HG03108 (cell line): ENCODE results near the gene TBX6.
"Not testable (repeated sequence)": the region's sequence is repeated elsewhere in the genome, so short reads cannot be mapped to it uniquely, and the experiment has no call there.

Source experiments
- ATAC-seq: cut with Tn5 transposase; IDR thresholded peaks from one replicate; pipeline ENCODE4 v1.9.1; 2021; ENCODE audit warnings: moderate library complexity; ENCODE audit not compliant: unreplicated experiment

The TBX6 gene

GRCh38 chr16:30066761-30067583 lies 24.8 kb downstream of the TBX6 start:
- ATAC-seq: no peak

DNA sequence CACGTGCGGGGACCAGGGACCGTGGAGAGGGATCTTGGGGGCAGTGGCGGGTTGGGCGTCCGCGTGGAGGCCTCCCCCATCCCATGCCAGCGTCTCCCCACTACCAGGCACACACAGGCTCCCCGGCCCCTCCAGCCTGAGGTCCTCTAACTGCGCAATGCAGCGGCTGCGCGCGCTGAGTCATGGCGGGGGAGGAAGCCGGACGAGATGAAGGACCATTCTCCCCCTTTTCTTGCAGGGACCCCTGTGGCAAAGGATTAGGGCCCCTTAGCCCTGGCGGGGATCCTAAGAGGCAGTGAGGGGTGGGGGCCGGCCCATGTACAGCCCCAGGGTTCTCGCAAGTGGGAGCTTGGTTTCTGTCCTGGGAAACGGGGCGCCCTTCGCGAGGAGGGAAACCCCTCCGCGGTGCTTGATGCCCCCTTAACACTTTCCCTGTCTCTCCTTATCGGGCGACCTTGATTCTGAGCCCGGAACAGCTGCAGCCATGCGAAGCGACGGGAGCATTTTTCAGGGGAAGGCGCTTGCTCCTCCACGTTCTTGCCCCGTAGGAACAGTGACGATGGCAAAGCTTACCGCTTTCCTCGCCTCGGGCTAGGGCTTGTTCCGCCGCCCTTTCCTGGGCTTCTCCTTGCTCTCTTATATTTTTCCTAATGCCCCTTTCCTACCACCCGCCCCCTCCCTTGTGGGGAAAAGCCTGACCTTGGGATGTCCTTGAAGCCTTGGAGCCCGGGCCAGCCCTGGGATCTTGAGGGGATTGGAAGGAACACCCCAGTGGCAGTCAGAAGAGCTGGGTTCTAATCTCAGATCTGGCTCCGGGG lies 25.6 kb downstream of the TBX6 start:
- ATAC-seq: no peak

GRCh38 chr16:30065102-30065942 lies 26.4 kb downstream of the TBX6 start, which contains the start of gene ALDOA:
Gene ALDOA, plus strand, starts transcription at chr16:30065760. Its CDS starts 1,138 bp downstream, at chr16:30066898.
- peak; percentile 74 for ATAC-seq

DNA sequence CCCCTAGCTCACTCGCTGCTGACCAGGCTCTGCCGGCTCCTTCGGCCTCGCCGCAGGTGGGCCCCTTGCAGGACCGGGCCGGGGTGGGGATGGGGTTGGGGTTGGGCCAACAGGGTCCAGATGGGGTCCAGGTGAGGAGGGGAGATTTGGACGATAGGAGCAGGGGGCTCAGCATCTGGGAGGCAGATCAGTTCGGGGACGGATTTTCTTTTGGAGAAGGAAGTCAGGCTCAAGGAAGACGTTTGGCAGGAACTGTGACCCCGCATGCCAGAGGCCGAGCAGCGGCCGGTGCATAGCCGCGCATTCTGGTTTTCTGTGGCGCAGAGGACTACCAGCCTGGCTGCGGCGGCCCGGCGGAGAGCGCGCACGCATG lies 27.0 kb downstream of the TBX6 start:
- no peak for ATAC-seq

GRCh38 chr16:30063893-30064728 lies 27.6 kb downstream of the TBX6 start:
- peak; percentile 36 for ATAC-seq

- ATAC-seq: no peak
Observed at GRCh38 chr16:30063278-30063892, 28.3 kb downstream of the TBX6 start.

DNA sequence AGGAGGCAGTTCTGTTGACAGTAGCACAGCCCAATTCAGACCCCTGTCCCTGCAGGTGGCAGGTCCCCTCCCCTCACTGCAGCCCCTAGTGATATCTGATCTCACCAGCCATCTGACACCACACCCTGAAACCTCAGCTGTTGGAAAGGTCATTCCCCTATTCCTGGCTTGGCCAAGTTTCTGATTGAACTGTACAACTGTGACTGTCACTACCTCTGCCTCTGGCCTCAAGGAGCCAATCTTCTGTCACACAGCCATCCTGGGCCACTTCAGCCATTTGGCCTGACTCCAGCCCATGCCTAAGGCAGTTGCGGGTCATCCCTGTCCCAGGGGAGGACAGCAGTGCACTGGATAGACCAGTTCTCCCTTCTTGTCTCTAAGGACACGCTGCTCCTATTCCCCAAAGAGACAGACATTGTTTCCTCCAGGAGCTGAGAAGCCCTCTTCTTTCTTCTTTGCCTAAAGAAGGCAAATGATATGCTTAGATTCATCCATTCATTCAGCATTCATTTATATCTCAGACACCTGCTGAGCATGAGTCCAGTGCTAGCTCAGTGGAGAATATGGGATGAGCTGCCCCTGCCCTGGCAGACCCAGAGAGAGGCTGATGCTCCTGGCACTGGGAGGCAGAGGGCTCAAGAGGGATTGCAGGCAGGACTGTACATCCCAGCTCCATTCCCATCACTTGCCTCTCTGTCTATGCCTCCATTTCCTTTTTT lies 30.7 kb downstream of the TBX6 start:
- no peak for ATAC-seq

GRCh38 chr16:30060346-30060745 lies 31.4 kb downstream of the TBX6 start:
- no peak for ATAC-seq

DNA sequence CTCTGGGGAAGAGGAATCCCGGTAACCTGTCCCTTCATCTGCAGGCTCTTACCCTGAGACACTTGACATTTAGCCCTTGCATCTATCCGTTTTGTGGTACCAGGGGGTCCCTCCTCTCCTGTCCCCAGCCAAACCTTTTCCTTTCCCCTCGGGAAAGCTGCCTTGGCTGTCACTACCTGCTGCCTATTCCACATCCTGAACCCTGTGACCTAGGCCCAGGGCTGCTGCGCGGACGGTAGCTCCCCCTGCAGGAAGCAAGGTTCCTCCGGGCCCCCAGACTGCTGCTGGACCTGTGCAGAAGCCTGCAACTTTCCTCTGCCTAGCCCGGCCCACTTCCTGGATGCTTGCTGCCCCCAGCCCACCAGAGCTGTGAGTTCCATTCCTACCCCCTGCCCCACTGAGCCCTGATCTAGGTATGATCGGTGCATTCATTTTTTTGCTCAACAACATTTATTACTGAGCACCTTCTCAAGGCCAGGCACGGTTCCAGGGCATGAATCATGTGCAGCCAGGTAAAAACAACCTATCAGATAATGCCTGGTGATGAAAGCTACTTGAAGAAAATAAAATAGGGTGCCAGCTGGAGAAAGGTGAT lies 36.7 kb downstream of the TBX6 start:
- no peak for ATAC-seq

DNA sequence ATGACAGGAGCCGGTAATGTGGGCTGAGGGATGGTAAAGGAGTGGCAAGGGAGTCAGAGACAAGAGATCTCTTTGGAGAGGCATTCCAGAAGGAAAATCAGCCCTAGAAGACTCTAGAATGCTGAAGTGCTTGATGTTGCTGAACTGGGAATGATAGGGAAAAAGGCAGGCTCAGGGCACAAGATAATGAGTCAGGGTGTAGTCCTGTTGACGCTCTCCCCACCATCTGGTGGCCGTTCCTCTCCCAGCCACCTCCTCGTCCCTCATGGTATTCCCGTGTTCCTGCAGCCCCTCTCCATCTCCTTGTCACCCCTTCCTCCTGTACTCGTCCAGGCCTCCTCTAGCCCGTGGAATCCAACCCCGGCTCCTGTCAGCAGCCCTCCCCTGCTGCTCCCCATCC lies 37.3 kb downstream of the TBX6 start:
- no peak for ATAC-seq

- ATAC-seq: peak; percentile 9
Observed at GRCh38 chr16:30053376-30054015, 38.2 kb downstream of the TBX6 start.

DNA sequence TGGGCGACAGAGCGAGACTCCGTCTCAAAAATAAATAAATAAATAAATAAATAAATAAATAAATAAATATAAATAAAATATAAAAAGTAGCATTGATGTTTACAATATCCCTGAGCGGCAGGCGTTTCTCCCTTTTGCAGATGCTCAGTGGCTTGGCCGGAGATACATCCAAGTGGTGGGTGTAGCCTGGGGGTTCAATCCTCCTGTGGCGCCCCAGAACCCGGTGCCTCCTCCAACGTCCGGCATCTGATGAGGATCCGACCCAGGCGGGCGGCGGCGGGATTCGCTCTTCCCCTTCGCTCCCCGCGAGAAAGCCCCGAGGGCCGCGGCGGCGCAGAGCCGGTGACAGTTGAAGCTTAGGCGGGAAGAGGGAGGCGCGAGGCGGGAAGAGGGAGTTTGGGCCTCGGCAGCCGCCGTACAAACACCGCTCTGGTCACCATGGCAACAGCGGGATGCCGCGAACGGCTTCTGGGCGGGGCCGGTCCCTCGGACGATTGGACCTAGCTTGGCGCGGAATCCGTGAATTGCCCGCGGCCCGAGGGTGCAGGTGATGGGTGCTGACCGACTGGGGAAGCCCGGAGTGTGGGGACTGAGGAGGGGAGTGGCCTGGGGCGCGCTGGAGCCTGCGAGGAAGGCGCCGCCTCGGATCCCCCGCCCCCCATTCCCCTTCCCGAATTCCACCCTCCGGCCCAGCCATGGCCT lies 38.9 kb downstream of the TBX6 start:
- peak; percentile 54 for ATAC-seq

DNA sequence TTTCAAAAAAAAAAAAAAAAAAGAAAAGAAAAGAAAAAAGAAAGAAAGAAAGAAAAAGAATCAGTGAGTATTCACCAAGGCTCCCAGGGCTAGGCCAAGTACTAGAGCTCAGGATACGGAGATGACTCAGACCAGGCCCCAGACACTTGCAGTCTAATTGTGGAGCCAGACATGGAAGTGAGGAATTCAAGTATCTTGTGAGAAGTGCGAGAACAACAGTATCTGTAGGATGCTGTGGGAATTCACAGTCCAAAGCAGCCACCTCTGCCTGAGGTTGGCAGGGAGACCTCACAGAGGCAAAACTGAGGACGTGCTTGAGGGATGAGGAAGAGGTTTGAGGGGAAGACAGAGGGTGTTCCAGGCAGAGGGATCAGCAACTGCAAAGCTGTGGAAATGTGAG lies 40.2 kb downstream of the TBX6 start:
- ATAC-seq: no peak

DNA sequence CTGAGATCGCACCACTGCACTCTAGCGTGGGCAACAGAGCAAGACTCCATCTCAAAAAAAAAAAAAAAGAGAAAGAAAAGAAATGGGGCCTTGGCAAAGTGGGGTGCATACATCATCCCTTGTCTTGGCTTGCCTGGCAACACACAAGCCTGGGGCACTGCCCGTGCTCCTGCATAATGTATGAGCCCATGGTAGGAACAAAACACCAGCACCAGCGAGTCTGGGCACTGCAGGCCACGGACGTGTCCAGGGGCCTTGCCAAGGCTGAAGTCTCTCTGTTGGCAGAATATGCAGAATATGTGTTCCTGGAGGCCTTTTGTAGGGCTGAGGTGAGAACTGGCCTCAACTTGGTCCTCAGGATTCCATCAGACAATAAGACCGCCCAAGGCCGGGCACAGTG lies 41.9 kb downstream of the TBX6 start:
- no peak for ATAC-seq

GRCh38 chr16:30046588-30046987 lies 45.1 kb downstream of the TBX6 start:
- no peak for ATAC-seq

DNA sequence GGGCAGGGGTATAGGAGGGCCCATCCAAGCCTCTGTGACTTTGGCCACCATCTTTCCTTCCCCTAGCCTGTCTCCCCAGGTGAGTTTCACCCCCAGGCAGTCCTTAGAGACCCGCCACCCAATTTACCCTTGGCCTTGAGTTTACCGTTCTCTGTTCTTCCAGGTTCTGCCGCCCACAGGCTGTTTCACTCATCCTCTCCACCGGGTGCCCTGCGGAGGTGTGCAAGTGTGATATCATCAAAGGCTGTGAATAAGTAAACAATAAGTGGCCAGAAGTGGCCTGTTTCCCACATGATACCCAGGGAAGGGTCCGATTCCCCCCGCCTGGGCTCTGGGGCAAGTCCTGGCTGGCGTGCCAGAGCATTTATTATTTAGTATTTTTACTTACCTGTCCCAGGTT lies 45.5 kb downstream of the TBX6 start:
- ATAC-seq: no peak

GRCh38 chr16:30041841-30042240 lies 49.9 kb downstream of the TBX6 start:
- no peak for ATAC-seq

DNA sequence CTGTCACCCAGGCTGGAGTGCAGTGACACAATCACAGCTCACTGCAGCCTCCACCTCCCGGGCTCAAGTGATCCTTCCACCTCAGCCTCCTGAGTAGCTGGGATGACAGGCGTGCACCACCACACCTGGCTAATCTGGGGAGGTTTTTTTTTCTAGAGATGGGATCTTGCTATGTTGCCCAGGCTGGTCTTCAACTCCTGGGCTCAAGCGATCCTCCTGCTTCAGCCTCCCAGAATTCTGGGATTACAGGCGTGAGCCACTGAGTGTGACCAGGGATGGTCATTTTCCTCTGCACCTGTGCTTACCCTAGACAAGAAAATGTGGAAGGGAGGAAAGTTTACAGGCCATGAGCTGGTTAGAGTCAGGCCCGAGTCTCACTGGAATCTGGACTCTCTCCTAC lies 51.0 kb downstream of the TBX6 start:
- ATAC-seq: not testable (repeated sequence)
